Activated T-cell treated with anti-CD3 and anti-CD28 coated beads for 48 hours (primary cell): ENCODE data around the gene COBLL1.
A peak's percentile ranks its signal among the peaks of the same experiment; 100 is the strongest.
"Not testable (repeated sequence)": the region's sequence is repeated elsewhere in the genome, so short reads cannot be mapped to it uniquely, and the experiment has no call there.

ENCODE experiments used
- DNase-seq: peaks from one replicate; pipeline ENCODE4 v3.0.0-alpha.2; 2020; ENCODE audit warnings: low read depth

COBLL1 gene, protein sequence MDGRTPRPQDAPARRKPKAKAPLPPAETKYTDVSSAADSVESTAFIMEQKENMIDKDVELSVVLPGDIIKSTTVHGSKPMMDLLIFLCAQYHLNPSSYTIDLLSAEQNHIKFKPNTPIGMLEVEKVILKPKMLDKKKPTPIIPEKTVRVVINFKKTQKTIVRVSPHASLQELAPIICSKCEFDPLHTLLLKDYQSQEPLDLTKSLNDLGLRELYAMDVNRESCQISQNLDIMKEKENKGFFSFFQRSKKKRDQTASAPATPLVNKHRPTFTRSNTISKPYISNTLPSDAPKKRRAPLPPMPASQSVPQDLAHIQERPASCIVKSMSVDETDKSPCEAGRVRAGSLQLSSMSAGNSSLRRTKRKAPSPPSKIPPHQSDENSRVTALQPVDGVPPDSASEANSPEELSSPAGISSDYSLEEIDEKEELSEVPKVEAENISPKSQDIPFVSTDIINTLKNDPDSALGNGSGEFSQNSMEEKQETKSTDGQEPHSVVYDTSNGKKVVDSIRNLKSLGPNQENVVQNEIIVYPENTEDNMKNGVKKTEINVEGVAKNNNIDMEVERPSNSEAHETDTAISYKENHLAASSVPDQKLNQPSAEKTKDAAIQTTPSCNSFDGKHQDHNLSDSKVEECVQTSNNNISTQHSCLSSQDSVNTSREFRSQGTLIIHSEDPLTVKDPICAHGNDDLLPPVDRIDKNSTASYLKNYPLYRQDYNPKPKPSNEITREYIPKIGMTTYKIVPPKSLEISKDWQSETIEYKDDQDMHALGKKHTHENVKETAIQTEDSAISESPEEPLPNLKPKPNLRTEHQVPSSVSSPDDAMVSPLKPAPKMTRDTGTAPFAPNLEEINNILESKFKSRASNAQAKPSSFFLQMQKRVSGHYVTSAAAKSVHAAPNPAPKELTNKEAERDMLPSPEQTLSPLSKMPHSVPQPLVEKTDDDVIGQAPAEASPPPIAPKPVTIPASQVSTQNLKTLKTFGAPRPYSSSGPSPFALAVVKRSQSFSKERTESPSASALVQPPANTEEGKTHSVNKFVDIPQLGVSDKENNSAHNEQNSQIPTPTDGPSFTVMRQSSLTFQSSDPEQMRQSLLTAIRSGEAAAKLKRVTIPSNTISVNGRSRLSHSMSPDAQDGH

DNA sequence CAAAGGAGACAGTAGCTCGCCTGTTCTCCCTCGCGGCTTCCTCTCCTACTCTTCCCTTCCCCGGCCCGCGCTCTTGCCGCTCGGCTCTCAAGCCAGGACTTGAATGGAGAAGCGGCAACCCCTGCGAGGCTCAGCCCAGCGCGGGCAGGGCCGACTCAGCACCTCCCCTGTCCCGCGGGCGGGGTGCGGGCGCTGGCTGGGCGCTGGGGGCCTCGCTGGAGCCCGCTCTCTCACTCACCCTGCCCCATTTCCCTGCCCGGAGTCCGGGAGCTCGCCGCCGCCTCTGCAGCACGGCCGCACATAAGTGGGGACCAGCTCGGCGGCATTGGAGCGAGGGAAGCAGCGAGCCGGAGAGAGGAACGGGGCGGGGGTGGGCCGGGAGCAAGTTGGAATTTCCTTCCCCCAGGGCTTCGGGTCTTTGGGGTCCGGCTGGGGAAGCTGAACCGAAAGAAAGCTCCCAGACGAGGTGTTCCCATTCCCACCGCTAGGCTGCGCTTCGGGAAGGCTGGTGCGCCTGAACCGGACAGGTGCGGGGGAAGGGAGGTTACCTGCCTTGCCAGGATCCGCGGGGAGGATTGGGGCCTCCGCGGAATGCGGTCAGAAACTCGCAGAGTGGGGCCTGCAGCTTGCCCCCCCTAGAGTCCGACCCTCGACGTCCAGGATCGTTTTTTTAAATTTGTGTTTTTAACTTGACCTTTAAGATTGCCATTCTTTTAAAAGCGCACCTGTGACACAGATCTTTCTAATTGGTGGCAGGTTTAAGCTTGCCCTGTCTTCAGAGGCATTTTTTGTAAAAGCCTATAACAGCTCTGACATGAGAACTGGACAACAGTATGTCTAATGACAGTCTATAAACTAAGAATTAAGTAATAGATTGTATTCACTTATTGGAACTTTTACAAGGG lies at the start of gene COBLL1:
TSS of gene COBLL1 (minus strand) at position 105 of the 905 bp plus-strand sequence. CDS start 627 bp downstream, outside the sequence.
- peak; percentile 23 for DNase-seq

- no peak for DNase-seq
These were observed 48.9 kb upstream of the COBLL1 start for GRCh38 chr2:164890544-164890943.

GRCh38 chr2:164888592-164888991 lies 47.0 kb upstream of the COBLL1 start:
- no peak for DNase-seq

- DNase-seq: no peak
These were observed 46.0 kb upstream of the COBLL1 start for GRCh38 chr2:164887434-164888144.

DNA sequence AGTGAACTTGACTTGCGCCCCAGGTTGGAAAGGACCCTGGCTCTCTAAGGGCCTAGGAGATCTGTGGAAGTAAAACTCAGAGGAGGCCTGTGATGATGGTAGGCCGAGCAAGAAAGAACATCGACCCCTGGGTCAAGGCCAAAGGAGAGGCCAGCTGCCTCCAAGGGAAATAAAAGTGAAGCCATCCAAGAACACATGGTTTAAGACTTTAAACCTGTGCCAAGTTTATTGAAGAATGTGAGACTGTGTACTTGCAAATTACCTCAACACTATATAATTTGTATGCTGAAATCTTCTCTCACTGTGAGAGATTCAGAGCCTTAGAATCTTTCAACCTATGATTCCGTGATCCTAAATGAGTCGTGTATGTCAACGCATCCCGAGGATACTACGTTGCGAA lies 40.7 kb upstream of the COBLL1 start:
- DNase-seq: no peak

GRCh38 chr2:164881524-164881923 lies 39.9 kb upstream of the COBLL1 start:
- no peak for DNase-seq

DNA sequence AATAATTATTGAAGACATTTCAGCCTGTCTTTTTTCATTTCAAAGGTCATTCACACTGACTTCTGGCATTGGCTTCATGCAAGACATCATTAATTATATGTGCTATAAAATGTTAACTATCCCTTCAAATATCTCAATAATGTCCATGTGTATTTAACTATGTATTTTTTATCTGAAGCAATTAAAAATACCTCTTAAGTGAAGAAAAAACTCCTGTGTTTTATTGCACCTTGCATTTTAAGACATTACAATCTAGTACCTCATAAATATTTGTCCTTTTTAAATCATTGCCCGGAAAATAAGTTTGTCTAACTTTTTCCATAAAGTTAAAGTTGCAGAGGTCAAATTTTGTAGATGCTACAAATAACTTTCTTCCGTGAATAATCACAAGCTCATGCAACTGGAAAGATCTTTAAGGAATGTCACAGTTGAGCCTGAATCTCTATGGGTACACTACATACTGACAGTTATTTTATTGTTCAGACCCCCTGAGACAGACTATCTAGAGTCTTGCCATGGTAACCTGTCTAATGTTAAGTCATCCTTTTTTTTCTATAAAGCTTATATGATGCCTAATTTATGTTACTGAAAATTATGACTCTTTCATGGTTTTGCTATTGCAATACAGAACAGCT lies 38.4 kb upstream of the COBLL1 start:
- DNase-seq: no peak

DNA sequence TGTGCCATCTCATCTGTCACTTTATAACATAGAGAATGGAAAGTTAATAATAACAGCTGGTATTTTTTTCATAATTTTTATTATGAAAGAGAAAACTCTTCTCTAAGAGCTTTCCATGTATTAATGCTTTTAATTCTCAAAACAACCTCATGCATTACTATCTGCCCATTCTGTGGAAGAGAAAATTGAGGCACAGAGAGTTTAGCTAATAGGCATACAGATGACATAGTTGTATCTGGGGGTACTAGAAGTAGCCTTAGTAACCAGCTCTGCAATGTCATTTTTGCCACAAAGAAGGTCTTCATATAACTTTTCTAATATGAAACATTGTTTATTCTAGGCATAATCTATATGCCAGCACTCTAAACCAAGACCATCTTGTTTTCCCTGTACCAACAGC lies 36.3 kb upstream of the COBLL1 start:
- no peak for DNase-seq

- DNase-seq: no peak
These were observed 35.5 kb upstream of the COBLL1 start for GRCh38 chr2:164877169-164877568.

DNA sequence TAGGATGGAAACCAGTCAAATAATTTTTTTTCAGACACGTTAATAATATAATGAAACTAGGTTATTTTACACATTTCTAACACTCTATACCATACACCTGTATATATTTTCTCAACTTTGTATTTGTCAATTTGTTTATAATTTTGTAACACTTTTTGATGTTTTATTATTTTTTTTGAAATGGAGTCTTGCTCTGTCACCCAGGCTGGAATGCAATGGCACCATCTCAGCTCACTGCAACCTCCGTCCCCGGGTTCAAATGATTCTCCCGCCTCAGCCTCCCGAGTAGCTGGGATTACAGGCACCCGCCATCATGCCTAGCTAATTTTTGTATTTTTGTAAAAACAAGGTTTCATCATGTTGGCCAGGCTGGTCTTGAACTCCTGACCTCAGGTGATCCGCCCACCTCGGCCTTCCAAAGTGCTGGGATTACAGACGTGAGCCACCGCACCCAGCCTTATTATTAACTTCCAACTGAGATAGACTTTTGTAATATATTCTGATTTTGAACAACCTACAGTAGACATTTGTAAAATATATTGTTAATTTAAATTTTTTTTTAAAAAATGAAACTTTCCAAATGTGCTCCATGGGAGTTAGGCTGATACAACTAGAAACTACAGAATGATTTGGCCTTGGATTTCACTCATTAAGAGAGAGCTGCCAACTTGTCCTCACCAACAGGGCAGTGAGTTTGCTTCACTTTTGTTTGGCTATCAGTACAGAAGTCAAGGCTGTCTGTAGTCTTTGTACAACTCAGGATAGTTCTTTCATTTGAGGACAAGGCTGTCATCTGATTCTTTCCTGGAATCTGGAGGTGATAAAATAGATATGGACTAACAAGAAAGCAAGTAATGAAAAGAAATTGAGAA lies 33.9 kb upstream of the COBLL1 start:
- no peak for DNase-seq

GRCh38 chr2:164873210-164873908 lies 31.7 kb upstream of the COBLL1 start:
- no peak for DNase-seq

DNA sequence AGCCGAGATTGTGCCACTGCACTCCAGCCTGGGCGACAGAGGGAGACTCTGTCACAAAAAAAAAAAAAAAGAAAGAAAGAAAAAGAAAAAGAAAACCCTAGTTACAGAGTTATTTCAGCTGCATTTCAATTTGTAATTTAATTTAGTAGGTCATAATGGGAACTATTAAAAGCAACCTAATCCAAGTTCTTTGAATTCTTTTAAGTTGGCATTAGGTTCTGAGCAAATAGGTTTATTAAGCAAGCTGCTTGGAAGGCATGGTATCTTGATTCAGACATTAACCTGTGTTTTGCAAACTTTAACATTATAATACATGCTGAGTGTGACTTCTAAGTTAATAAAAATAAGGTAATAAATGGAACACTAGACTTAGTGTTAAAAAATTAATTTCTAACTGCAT lies 29.8 kb upstream of the COBLL1 start:
- no peak for DNase-seq

GRCh38 chr2:164869420-164869772 lies 27.8 kb upstream of the COBLL1 start:
- DNase-seq: no peak

- no peak for DNase-seq
These were observed 27.2 kb upstream of the COBLL1 start for GRCh38 chr2:164868563-164869419.

DNA sequence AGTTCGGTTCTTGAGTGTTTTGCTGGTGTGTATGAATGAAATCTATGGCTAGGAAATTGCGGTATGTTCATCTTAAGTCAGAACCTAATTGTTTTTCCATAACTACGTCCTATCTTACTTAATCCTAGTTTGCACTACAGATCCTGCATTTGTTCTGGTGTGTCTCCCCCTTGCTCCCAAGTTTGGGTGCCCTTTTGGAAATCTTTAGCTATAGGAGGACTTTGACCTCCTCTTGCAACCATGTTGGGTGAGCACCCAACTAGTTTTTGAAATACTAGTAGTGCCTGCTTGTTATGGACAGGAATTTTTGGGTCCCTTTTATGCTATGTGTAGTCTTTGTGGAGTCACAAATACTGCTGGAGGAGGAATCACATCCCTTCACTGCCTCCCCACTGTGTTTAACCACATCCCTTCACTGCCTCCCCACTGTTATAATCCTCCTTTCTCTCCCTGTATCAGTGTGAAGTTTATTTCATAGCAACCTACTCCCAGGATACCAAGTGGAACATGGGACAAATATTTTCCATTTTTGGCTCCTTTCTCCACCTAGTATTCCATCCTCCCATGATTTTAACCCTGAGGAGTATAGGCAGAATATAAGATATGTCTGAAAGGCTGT lies 26.3 kb upstream of the COBLL1 start:
- DNase-seq: no peak

GRCh38 chr2:164866381-164866780 lies 24.8 kb upstream of the COBLL1 start:
- DNase-seq: not testable (repeated sequence)

- DNase-seq: no peak
These were observed 19.0 kb upstream of the COBLL1 start for GRCh38 chr2:164860694-164861042.
